ENCODE measurements around the gene C1orf87. TPM values are rescaled to one million over a fixed set of nuclear protein-coding genes. Genes with fewer than 3 reads are reported as not detected.
A peak's percentile ranks its signal among the peaks of the same experiment; 100 is the strongest.

Gene C1orf87, protein sequence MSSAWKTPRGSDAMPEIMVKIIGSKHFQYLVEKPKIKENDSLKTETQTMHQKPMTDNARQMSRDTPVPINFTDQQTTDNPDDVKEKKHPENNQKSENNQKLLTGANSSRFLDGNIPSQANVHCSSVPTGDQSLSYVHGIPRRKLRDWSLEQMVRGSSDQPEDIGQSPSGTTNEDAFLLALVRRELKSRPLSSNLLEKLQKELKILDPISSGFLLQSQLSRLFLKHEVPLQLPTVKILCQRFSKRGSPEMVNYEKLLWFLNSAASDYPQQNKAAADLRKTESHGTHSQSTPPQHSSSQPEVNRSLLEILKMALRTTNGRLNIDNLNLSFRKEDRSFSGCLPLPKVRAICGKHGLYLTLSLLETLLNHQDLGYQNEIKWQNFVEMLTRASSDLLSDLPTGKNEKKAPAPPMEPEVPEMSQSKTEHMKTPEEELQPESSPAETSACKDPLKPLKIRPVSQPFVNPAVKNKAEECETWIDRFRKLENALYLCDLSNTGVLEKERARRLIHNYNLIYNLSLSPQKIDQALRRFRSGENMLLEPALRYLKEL
- under 1 TPM; 0.25 to 0.98 (median 0.62) TPM for polyA plus RNA-seq (ENCODE audit: insufficient read length in 10 of 10)
- long read RNA-seq, donor 1: 0 reads
- long read RNA-seq, donor 2: 0 reads
- long read RNA-seq, donor 3: 0 reads
- long read RNA-seq, donor 4: 0 reads
- long read RNA-seq, donor 5: 0 reads
- long read RNA-seq, donor 6: 0 reads
- long read RNA-seq, donor 7: 0 reads
- long read RNA-seq, donor 8: 0 reads
- long read RNA-seq, donor 9: 0 reads

DNA sequence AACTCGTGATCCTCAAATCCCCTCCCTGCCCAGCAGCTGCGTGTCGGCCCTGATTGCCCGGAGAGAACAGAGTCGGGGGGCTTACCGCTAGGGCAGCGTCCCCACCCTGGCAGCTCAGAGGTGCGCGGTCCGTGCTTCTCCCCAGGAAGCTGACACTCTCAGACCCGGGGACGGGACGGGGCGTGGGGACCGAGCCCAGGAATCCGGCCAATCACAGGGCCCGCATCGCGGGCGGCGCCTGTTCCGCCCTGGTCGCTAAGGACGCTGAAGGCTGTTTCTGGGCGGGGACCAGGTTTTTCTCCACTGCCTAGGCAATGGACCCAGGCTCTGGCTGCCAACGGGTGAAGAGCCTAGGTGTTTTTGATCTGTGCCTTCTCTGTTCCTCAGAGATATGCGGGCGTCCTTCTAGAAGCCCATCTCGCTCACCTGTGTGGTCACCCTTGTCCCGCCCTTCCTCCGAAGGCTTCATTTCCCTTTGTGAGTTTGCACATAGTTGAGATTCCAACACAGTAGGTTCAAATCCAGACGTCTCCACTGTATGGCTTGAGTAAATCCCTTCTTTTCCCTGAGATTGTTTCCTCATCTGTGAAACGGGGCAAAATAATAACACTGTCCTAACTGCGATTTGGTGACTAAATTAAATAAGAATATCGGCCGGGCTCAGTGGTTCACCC lies at the start of gene C1orf87:
C1orf87 (minus strand) TSS at position 166 of the 674 bp plus-strand sequence. CDS start 1,127 bp downstream, outside the sequence.
- DNase-seq: no peak

DNA sequence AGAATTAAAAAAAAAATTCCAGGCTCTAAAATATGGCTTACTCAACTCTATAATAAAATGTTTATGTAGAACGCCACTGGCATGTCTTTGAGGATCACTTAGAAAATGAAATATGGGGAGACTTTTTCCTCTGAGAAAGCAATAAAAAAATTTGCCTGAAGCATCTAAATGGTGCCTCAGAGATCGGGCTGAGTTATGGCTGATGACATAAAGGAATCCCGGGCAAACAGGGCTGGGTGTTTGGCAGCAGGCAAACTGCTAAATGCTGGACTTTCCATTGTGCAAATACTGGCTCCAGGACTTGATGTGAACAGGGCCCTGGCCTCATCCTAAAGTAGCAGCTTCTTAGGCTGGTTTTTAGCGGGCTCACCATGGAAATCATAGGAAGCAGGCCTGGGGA lies 44.5 kb upstream of the C1orf87 start:
- DNase-seq: peak in 2 of 3 donors; percentile 19 to 54

DNA sequence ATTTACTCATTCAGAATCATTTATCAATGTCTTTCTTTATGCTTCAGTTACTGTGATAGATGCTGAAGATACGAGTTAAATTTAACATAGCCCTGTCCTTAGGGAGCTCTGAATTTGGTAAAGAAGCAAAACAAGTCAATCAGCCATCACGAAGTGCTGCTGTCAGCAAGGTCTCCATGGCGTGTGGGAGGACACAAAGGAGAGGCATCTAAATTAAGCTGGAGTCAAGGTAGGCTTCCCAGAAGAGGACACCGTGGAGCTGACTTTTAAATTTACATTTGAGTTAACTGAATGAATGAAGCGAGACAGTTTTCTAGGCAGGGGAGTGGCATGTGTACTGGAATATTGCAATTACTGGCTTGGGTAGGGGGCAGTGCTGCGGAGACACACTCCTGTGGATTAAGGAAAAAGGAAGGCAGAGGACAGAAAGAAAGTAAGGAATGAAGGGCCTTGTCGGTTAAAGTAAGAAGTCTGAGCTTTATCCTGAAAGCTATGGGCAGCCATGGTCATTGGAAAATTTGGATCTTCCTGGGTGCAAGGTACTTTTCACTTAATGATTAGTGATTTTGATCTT lies 41.3 kb upstream of the C1orf87 start:
- no peak for DNase-seq

DNA sequence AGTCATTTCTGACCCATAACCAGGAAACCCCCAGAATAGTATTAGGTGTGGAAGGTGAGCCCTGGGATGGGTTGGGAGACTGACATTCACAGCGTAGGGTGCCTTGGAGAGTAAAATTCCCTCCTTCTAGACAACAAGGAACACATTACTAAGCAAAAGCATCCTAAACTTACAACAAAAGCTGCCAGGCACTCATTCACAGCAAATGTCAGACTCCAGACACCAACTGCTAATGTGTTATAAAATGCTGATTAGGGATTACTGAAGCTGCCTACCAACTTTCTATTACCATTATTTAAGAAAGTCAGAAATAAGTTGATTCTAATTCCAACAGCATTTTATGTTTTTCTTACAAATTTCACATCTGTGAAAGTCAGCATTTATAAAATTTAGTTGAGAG lies 40.0 kb upstream of the C1orf87 start:
- no peak for DNase-seq

DNA sequence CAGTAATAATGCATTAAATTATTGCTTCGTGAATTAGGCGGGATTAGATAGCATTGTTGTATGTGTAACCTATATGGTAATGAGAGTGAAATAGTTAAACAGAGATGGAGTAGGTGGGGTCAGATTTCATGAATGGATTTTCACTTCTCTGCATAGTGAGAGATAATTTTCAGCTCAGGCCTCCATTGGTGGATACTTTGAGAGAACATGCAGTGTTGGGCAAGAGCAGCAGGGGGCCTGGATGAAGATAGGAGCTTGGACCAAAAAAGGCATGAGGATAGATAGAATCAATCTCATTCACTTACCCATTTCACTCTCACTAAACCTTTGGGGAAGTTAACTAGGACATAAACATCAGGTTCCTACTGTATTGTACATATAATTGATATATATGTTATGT lies 39.5 kb upstream of the C1orf87 start:
- DNase-seq: no peak

DNA sequence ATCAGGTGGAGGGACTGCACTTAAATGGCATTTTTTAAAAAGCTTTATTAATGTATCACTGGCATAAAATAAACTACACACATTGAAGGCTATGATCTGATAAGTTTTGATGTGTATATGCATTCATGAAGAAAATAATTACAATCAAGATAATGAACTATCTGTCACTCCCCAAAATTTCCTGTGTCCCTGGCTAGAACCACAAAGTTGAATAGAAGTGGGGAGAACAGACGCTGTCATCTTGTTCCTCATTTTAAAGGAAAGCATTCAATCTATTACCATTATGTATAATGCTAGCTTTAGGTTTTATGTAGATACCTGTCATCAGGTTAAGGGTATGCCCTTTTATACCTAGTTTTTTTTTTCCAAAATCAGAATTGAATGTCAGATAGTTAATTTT lies 38.1 kb upstream of the C1orf87 start:
- DNase-seq: no peak

DNA sequence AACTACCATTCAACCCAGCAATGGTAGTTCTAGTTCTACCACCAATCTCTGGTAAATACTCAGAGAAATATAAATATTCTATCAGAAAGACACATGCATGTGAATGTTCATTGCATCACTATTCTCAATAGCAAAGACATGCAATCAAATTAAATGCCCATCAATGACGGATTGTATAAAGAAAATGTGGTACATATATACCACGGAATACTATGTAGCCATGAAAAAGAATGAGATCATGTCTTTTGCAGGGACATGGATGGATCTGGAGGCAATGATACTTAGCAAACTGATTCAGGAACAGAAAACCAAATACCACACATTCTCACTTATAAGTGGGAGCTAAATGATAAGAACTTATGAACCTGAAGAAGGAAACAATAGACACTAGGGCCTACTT lies 37.5 kb upstream of the C1orf87 start:
- DNase-seq: no peak

DNA sequence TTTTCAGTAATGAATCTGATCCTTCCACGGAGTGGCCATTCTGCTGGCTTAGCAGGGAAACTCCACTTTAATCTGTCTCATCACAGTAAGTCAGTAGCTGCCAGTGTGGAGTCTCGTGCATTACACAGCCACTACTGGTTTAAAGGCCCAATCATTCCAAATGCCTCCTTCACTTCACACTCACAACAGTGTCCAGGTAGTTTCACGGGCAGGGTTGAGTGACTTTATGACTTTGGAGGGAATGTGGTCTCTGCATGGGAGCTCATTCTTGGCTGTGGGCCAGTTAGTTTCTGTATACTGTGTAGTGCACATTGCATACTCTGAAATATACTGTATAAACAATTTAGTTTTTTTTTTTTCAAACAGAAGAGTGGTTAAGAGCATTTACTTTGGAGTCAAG lies 34.6 kb upstream of the C1orf87 start:
- DNase-seq: peak in 1 of 3 donors; percentile 11

DNA sequence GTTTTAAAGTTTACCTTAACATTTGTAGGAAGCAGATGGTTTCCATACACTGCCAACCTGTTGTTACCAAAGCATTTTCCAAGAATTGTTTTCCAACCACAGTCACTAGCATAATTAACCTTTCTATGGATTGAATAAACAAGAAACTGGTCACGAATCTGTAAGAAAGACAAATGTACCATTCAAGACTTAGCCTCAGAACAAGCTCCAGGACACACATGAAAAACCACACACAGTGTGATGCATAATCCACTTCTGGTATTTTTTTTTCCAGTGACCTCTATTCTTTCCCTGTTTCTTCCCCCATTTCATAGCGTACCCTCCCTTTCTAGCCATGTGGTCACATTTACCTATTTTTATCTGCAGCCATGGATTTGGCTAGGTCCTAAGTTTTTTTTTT lies 29.6 kb upstream of the C1orf87 start:
- no peak for DNase-seq

DNA sequence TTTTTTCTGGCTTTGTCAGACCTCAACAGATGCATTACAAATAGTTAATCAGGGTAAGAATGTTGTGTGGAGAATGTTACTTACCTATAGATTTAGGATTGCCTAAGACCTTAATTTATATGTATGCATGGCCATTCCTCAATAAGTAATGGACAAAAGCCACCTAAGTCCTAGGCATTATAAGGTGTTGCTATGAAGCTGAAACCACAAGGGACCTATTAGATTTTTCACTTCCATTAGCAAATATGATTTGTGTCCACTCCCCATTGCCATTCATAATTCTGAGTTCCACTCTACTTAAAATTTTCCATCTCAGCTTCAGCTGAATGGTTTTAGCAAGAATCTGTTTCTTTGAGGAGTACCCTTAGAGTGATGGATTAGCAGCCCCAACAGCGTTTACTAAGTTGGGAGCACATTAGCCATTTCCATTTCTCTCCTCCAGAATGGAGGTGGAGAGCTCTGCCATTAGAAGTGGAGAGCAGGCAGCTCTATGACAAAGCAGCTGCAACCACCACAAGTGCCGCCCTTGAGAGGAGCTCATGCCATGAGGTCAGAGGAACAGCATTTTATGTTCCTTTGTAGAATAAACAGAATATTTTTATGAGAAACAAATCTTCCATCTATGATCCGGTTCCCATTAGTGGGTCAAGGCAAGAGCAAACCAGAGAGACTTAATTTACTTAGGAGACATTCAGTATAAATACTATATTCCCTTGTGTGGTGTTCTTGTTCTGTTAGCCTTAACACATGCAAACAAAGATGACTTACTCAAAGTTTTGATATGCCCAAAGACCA lies 28.9 kb upstream of the C1orf87 start:
- DNase-seq: no peak

DNA sequence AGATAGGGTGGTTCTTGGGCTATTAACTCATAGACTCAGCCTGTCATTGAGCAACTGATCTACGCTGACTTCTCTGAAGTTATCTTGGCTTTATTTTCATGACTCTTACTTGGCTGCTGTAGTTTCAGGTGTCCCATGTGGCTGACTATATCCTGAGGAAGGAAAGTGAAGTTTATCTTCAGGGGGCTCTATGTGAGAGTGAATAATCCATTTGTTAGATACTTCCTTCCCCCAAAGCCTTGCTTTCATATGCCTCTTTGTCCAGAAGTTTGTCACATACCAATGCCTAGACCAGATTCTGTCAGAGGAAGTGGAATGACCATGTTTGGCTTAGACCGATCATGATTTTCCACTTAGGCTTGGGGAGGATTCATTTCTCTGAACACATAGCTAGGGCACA lies 27.9 kb upstream of the C1orf87 start:
- no peak for DNase-seq

DNA sequence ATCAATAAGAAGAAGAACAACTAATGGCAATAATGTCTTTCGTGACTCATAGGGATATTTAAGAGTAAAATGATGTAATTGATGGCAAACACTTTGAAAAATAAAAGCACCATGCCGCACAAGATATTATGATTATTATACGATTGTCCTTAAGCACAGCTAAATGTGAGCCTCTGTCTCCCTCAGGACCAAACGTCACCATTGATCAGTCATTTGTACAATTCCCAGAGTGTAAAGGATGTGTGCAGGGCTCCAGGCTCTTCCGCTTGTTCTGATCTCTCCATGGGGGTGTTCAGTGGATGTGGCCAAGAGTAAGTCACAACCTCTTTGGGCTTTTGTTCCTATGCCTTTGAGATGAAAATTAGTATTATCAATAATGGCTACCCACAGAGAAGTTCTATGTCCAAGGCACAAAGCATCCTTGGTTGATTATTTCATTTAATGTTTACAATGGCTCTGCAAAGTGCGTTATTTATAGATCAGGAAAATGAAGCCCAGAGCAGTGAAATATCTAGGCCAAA lies 17.7 kb upstream of the C1orf87 start:
- no peak for DNase-seq

DNA sequence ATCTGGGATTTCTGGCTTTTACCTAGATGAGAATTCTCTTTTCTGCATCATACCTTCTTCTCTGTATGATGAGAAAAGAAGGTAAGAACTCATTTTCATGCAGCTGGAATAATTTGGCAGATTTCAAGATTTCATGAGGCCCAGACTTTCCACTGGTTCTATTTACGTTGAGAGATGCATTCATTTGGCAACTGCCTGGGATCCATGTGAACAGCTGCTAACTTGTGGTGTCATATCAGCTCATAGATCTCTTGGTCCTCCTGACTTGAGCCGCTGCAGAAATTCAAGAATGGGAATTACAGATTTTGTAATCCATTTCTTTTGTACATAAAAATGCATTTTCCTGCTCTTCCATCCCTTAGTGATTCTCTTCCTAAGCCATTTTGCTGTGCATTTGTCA lies 17.1 kb upstream of the C1orf87 start:
- peak; percentile 18 to 53 (median 39) for DNase-seq

DNA sequence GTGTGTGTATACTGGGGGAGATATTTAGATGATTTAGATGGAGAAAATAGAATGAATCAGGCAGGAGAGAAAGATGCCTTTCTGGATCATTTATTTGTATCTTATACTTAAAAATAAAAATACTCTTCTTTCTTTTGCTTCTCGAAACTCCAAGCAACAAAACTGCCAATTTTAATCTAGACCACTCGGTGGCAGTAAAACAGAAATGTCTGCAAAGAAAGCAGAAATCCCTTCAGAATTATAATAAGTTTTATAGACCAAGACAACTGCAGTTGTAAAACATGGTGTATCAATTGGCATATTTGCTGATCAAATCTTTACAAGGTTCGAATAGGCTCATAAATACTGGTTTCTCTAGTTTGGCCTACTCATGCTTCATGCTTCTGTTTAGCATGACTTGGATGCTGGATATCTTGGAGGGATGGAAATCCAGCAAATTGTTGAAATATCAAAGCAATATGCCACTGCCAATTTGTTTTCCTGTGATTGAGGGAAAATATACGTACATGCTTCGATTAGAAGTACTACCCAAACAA lies 15.1 kb upstream of the C1orf87 start:
- DNase-seq: peak in 1 of 3 donors; percentile 44

DNA sequence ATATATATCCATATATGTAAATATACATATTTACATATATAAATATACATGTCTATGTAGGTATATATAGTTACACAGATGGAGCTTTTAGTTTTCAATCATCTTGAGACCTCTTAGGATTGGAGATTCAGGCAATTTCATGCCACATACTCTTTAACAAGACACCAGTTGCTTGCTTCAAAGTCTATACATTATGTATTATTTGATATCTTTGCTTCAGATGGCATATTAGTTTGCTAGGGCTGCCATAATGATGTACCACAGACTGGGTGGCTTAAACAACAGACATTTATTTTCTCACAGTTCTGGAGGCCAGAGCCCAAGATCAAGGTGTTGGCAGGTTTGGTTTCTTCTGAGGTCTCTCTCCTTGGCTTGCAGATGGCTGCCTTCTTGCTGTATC lies 14.1 kb upstream of the C1orf87 start:
- DNase-seq: no peak

DNA sequence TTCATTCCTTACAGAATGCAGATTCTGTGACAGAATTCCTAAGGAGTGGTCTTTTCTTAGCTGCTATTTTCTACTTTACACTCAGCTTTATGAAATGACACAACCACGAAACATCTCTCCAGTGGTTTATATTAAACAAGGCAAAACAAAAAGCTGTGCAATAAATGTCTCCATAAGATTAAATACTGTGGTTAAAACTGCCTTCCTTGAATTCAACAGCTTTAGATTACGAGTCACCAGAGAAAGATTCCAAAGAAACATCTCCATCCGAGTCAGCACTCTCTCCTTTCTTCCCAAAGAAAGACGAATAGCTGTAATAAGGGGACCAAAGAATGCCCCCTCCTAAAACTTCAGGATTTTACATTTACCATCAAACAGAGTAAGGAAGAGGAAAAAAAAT lies 4.6 kb upstream of the C1orf87 start:
- no peak for DNase-seq

DNA sequence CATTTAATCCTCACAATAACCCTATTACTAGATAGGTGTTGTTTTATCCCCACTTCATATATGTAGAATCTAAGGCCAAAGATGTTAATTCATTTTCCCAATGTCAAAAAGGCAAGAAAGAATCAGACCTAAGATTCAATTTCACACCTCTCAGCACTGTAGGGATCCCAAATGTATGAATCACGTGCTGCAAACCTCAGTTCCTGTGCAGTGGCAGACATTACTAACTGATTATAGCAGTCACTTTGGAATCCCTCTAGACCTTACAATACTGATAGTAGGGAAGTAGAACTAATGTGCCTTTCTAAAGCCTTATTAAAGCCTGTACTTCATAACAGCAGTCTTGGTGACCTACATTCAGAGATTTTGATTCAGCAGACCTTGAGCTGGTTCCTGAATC lies 2.3 kb downstream of the C1orf87 start:
- no peak for DNase-seq

DNA sequence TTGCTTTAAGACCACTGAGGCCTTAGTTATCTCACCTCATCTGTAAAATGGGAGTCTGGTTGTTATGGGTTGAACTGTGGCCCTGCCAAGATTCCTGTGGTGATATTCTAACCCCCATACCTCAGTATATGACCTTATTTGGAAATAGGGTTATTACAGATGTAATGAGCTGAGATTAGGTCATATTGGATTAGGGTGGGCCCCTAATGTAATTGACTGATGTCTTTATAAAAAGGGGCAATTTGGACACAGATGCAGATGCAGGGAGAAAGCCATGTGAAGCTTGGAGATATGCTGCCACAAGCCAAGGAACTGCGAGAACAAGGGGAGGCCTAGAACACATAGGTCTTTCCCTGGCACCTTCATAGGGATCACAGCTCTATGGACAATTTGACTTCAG lies 3.9 kb downstream of the C1orf87 start:
- no peak for DNase-seq

DNA sequence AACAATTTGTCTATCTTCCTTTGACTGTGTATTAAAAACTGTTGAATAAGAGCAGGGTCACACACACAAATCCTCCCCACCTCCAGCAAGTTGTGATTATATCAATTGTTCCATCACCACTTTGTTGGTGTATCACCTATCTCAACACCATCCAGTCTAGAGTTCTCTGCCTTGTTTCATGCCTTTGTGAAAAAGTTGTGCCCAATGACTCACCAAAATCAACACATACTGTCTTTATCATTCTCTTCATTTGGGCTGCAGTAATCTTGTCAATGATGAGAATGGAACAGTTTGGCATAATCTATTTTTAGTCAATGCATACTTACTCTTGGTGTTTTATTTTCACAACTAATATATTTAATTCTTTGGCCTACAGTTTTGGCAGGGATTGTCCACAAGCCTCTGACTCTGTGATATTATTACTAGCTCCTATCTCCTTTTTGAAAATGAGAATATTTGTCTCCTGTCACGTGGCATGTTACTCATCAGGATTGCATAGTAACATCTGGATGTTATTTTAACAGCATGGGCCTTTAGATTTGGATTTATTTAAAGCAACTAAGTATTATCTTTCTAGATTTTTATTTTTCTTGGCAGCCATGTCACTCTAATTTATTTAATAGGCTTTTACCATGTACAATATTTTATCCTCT lies 5.1 kb downstream of the C1orf87 start:
- peak; percentile 8 to 67 (median 37) for DNase-seq

DNA sequence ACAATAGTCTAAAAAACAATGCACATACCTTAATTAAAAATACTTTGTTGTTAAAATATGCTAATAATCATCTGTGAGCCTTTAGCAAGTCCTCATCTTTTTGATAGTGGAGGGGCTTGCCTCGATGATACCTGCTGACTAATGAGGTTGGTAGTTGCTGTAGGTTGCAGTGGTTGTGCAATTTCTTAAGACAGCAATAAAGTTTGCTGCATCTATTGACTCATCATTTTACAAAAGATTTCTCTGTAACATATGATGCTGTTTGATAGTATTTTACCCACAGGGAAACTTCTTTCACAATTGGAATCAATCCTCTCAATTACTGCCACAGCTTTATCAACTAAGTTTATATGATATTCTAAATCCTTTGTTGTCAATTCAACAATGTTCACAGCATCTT lies 7.6 kb downstream of the C1orf87 start:
- DNase-seq: no peak
